AG10803 (cell line): Measurements from ENCODE around the gene MAP2.

ENCODE experiments used
- DNase-seq: peaks from one replicate; pipeline ENCODE4 v3.0.0; 2010; ENCODE audit warnings: low read depth
- H3K4me3 ChIP-seq: 2 replicates; pipeline ENCODE4 v1.5.1; 2011; ENCODE audit warnings: mild to moderate bottlenecking, low read length, control low read depth
- TF ChIP-seq, protein P1 (sequence below): conservative IDR thresholded peaks from 2 replicates; pipeline ENCODE4 v1.5.1; 2011; ENCODE audit warnings: mild to moderate bottlenecking, low read length, control low read depth, inconsistent platforms

MAP2 gene, protein sequence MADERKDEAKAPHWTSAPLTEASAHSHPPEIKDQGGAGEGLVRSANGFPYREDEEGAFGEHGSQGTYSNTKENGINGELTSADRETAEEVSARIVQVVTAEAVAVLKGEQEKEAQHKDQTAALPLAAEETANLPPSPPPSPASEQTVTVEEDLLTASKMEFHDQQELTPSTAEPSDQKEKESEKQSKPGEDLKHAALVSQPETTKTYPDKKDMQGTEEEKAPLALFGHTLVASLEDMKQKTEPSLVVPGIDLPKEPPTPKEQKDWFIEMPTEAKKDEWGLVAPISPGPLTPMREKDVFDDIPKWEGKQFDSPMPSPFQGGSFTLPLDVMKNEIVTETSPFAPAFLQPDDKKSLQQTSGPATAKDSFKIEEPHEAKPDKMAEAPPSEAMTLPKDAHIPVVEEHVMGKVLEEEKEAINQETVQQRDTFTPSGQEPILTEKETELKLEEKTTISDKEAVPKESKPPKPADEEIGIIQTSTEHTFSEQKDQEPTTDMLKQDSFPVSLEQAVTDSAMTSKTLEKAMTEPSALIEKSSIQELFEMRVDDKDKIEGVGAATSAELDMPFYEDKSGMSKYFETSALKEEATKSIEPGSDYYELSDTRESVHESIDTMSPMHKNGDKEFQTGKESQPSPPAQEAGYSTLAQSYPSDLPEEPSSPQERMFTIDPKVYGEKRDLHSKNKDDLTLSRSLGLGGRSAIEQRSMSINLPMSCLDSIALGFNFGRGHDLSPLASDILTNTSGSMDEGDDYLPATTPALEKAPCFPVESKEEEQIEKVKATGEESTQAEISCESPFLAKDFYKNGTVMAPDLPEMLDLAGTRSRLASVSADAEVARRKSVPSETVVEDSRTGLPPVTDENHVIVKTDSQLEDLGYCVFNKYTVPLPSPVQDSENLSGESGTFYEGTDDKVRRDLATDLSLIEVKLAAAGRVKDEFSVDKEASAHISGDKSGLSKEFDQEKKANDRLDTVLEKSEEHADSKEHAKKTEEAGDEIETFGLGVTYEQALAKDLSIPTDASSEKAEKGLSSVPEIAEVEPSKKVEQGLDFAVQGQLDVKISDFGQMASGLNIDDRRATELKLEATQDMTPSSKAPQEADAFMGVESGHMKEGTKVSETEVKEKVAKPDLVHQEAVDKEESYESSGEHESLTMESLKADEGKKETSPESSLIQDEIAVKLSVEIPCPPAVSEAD (N-terminal part only)

DNA sequence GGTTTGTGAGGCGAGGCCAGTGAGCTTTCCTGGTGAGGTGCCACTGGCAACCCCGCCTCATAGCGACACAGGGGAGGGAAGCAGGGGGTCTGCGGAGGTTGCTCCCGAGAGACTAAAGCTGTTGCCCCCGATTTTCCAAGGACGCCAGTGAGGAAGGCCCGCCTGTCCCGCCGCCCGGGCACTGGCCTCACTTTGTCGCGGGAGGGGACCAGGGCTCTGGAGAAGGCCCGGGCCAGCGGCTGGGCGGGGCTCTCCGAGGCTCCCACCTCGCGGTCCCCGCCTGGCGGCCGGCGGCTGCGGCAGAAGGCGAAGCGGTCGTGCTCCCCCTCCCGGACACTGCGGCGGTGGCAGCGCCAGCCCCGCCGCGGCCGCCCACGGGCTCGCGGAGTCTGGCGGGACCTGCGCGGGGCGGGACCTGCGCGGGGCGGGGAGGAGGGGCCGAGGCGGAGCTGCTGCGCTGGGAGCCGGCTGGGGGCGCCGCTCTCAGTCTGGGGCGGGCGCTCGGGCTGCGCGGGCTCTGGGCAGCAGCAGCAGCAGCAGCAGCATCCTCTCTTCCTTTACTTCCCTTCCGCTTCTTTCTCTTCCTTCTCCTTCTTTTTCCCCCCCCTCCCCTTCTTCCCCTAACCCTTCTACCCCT, at the start of gene MAP2:
Gene MAP2, plus strand, starts transcription at position 486 of the 637 bp plus-strand sequence. CDS start 229,124 bp downstream, outside the sequence.
- DNase-seq: peak; percentile 59
- TF ChIP-seq, protein P1, sequence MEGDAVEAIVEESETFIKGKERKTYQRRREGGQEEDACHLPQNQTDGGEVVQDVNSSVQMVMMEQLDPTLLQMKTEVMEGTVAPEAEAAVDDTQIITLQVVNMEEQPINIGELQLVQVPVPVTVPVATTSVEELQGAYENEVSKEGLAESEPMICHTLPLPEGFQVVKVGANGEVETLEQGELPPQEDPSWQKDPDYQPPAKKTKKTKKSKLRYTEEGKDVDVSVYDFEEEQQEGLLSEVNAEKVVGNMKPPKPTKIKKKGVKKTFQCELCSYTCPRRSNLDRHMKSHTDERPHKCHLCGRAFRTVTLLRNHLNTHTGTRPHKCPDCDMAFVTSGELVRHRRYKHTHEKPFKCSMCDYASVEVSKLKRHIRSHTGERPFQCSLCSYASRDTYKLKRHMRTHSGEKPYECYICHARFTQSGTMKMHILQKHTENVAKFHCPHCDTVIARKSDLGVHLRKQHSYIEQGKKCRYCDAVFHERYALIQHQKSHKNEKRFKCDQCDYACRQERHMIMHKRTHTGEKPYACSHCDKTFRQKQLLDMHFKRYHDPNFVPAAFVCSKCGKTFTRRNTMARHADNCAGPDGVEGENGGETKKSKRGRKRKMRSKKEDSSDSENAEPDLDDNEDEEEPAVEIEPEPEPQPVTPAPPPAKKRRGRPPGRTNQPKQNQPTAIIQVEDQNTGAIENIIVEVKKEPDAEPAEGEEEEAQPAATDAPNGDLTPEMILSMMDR: peak; percentile 53
- peak within 1 kb of the TSS; percentile 63 for H3K4me3 ChIP-seq

DNA sequence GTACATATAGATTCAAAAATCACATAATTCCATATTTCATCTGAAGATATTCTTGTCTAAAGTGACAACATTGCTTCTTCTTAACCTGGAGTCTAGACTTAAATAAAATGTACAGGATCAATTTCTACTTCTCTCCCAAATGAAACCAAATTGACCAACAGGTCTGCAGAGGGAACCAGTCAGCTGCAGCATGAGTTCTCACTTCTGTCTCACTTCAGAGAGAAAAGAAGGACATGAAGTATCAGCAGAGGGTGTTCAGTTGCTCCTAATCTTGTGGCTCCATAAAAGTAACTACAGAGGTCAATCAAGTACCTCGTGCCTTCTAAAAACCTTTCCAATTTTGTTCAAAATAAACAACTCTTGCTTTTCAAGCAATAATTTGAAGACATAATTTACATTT, 47.2 kb upstream of the MAP2 start:
- H3K4me3 ChIP-seq: no peak overlapping the region
- TF ChIP-seq, protein P1: no peak
- no peak for DNase-seq

DNA sequence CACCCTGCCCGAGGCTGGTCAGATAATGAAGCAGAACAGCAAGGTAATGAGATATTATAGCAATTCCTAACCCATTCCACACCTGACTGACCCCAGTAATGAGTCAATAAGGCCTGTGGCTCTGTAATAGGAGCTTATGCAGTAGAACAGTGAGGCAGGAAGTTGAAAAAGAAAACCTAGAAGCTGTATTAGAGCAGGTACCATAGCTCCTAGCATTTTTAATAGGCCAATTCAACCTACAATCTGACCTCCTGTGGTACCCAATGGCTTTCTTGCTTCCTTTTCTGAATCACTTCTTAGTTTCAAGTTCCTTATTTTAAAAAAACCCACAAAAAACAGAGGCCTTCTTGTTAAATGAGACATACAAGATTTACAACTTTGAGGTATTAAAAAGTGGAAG, 43.6 kb upstream of the MAP2 start:
- DNase-seq: no peak

DNA sequence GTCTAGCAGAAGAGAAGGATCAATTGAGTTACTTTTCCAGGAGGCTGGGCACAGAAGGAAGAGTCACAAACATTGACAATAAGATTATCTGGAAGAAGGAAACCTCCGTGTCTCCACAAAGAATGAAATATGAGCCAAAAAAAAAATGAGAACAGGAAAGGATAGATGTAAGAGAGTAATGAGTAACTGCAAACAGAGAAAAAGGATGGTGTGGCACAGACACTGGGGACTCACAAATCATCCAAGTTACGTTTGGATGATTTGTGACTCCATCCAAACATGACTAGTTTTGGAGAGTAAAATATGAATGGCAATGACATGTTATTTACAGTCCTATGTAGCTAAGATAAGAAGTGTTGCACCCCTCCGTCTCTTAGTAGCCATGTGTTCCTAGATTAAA, 42.8 kb upstream of the MAP2 start:
- TF ChIP-seq, protein P1: no peak
- DNase-seq: no peak
- no peak overlapping the region for H3K4me3 ChIP-seq

More for the DNA sequence above, 43.6 kb upstream of the MAP2 start:
- no peak overlapping the region for H3K4me3 ChIP-seq
- TF ChIP-seq, protein P1: no peak

DNA sequence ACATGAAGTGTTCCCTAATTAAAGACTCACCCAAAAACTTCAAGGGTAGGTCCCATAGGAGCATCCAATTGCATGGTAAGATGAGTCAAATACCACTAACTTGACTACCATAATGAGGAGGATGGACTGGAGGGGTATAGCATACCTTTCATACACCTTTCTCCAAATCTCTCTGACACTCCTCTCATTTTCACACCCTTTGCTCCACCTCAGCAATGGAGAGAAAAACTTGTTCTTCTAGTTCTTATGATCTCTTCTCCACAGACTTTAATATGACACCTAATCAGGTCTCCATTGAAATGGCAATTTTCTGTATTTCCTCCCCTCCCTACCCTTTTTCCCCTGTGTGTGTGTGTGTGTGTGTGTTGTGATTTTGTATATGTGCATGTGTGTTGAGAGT, 41.1 kb upstream of the MAP2 start:
- no peak overlapping the region for H3K4me3 ChIP-seq
- TF ChIP-seq, protein P1: no peak
- DNase-seq: no peak

DNA sequence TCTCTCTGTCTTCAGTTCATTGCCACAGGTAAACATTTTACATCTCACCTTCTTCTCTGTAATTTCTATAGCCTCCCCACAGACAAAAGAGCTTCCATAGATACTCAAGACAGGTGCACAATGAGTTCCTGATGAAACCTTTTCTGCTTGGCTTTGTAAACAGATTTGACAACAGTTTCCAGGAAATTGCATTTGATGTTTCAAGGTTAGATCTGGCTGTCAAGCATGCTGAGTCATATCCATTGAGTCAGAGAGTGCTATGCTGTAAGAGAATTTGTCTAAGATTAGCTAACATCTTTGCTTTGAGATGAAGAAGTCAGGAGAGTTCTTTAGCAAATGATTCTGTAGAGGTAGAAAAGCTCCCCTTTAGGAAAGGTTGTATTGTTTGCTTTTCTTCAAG, 40.6 kb upstream of the MAP2 start:
- no peak overlapping the region for H3K4me3 ChIP-seq
- TF ChIP-seq, protein P1: no peak
- peak; percentile 54 for DNase-seq
